Colonic mucosa (tissue), 4 donors: ENCODE measurements around the gene SNN. TPM values are rescaled to one million over a fixed set of nuclear protein-coding genes. Genes with fewer than 3 reads are reported as not detected.

Experiments
- DNase-seq: peaks from one replicate; pipeline ENCODE4 v3.0.0-alpha.2; 2020
- H3K27ac ChIP-seq: fragments of 200-600 bp; one replicate; pipeline ENCODE4 v1.8.0; 2021
- H3K27me3 ChIP-seq: fragments of 200-600 bp; one replicate; pipeline ENCODE4 v1.8.0; 2021
- H3K36me3 ChIP-seq: fragments of 200-600 bp; one replicate; pipeline ENCODE4 v1.8.0; 2021
- H3K4me1 ChIP-seq: fragments of 200-600 bp; one replicate; pipeline ENCODE4 v1.8.0; 2021; ENCODE audit warnings: mild to moderate bottlenecking
- H3K4me3 ChIP-seq: fragments of 200-600 bp; one replicate; pipeline ENCODE4 v1.8.0; 2021
- H3K9ac ChIP-seq, 2 donors: one replicate each; pipeline ENCODE4 v1.7.0; 2013; ENCODE audit warnings: control low read depth in 2 of 2, low read depth in 2 of 2, low read length in 2 of 2
- H3K9me3 ChIP-seq: fragments of 200-600 bp; one replicate; pipeline ENCODE4 v1.8.0; 2021
- CTCF ChIP-seq: fragments of 200-600 bp; IDR thresholded peaks from one replicate; pipeline ENCODE4 v1.8.0; 2022; ENCODE audit warnings: antibody characterized with exemption, mild to moderate bottlenecking
- intact Hi-C: fragments of 100-400 bp; cut with DNase I; formaldehyde crosslinking; loops from one replicate; pipeline ENCODE4 v1.14.1; 2022
- total RNA-seq, 2 donors: library from RNA; stranded (reverse); fragmentation: NEBNext Ultra II Directional in 1 of 2; extraction: Animal tissue kit (Norgen Biotek cat#: 25700) in 1 of 2; gene quantifications; one replicate each; pipeline ENCODE4 v1.2.1, GENCODE V29; 2021
- donor health status: healthy.
- donor health status: DM: no; HTN: no; CAD: no.
- donor health status: DM: no; HTN: no; CAD: no.

SNN gene
- total RNA-seq, 2 donors from 2014 or later = 2.4 to 5.6 TPM

GRCh38 chr16:11697319-11697718 is 29.1 kb downstream of the SNN start:
- Histone ChIP-seq H3K4me1 (no peaks in the 10 kb centered on the region), H3K27ac (no peak overlapping the region), H3K36me3 (peaks cover 21% of the 10 kb centered on the region), H3K9ac (no peak overlapping the region), H3K27me3 (no peaks in the 10 kb centered on the region), H3K9me3 (no peaks in the 10 kb centered on the region), H3K4me3 (no peak overlapping the region)
- TF ChIP-seq CTCF = no peak
- no peak for DNase-seq
- intact Hi-C loops = no loop called here

GRCh38 chr16:11698271-11698689 is 30.0 kb downstream of the SNN start:
- Histone ChIP-seq H3K36me3 (peaks cover 21% of the 10 kb centered on the region), H3K27ac (no peak overlapping the region), H3K4me3 (no peak overlapping the region), H3K9me3 (no peaks in the 10 kb centered on the region), H3K9ac (no peak overlapping the region), H3K4me1 (no peaks in the 10 kb centered on the region), H3K27me3 (no peaks in the 10 kb centered on the region)
- no peak for TF ChIP-seq CTCF
- no peak for DNase-seq
- intact Hi-C loops = no loop called here

GRCh38 chr16:11699234-11699894 is 31.1 kb downstream of the SNN start:
- no peaks in the 10 kb centered on the region for H3K4me1 ChIP-seq
- no peak for DNase-seq
- H3K27ac ChIP-seq = no peak overlapping the region
- H3K9me3 ChIP-seq = no peaks in the 10 kb centered on the region
- H3K27me3 ChIP-seq = no peaks in the 10 kb centered on the region
- no peak overlapping the region for H3K4me3 ChIP-seq
- no peak for TF ChIP-seq CTCF
- H3K9ac ChIP-seq = no peak overlapping the region
- peaks cover 21% of the 10 kb centered on the region for H3K36me3 ChIP-seq
- intact Hi-C loops = no loop called here

- Histone ChIP-seq H3K27me3 (no peaks in the 10 kb centered on the region), H3K9ac (no peak overlapping the region), H3K4me1 (no peaks in the 10 kb centered on the region), H3K27ac (no peak overlapping the region), H3K9me3 (no peaks in the 10 kb centered on the region), H3K4me3 (no peak overlapping the region), H3K36me3 (peaks cover 16% of the 10 kb centered on the region)
- no peak for DNase-seq
- TF ChIP-seq CTCF = no peak
- intact Hi-C loops = no loop called here
Measured at GRCh38 chr16:11700264-11701029, 32.2 kb downstream of the SNN start.

- Histone ChIP-seq H3K36me3 (no peaks in the 10 kb centered on the region), H3K27me3 (no peaks in the 10 kb centered on the region), H3K9me3 (no peaks in the 10 kb centered on the region), H3K9ac (no peak overlapping the region), H3K4me1 (no peaks in the 10 kb centered on the region), H3K27ac (no peak overlapping the region), H3K4me3 (no peak overlapping the region)
- DNase-seq = no peak
- TF ChIP-seq CTCF = no peak
- intact Hi-C loops = no loop called here
Measured at GRCh38 chr16:11705311-11706025, 37.2 kb downstream of the SNN start.
